Erythroblast (primary cell): ENCODE measurements around the gene GLIS1.

Experiments
- GATA1 ChIP-seq: IDR thresholded peaks from 2 replicates; pipeline ENCODE4 v1.6.1; 2011; ENCODE audit warnings: low read depth, mild to moderate bottlenecking, control low read depth, low read length, moderate library complexity
- POLR2A ChIP-seq: IDR thresholded peaks from 2 replicates; pipeline ENCODE4 v1.6.1; 2011; ENCODE audit warnings: mild to moderate bottlenecking, low read length

DNA sequence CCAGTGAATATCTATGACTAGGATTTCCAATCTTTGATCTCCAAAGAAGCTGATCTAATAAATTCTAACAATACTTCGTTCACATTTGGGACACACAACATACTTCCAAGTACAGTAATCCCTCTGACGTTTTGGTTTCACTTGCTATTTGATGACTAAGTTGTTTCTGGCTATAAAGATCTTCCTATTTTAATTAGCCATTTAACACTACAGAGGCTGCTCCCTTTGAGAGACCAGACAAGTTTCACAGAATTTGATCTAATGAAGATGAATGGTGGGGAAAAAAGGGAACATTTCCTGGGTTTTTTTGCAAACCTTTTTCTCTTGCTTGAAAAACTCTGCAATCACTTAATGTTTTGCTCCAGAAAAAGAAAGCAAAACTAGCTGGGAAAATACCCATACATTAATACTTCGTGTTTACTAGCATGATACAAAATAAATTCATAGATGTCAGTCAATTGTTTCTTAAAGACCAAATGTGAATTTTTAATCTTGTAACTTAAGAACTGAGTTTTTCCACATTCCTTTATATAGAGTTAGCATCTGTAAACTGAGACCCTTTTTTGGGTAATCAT is 28.0 kb upstream of the GLIS1 start:
- no peak for TF ChIP-seq POLR2A
- no peak for TF ChIP-seq GATA1
